Right lobe of liver (tissue), 6 donors: ENCODE data around the gene FOXR1. TPM values are rescaled to one million over a fixed set of nuclear protein-coding genes. Genes with fewer than 3 reads are reported as not detected.

Source experiments
- ATAC-seq, 4 donors: fragments of 200-7000 bp; cut with Tn5 transposase; one replicate each; pipeline ENCODE4 v1.9.1; 2020; ENCODE audit warnings: mild to moderate bottlenecking in 4 of 4, moderate library complexity in 4 of 4
- DNase-seq, 3 donors: peaks; one replicate each; pipeline ENCODE4 v3.0.0-alpha.2; 2020
- H3K27ac ChIP-seq, 3 donors: fragments of 200-600 bp; one replicate each; pipeline ENCODE4 v1.8.0; 2022
- H3K27me3 ChIP-seq, 2 donors: fragments of 200-600 bp; one replicate each; pipeline ENCODE4 v1.8.0; 2022
- H3K36me3 ChIP-seq, 4 donors: fragments of 200-600 bp; sonication (generic) in 1 of 4; one replicate each; pipeline versions ENCODE4 v1.5.1 to v1.8.0; 2017 to 2022; ENCODE audit warnings: control low read depth in 1 of 4
- H3K4me1 ChIP-seq, 4 donors: fragments of 200-600 bp; sonication (generic) in 1 of 4; one replicate each; pipeline versions ENCODE4 v1.5.1 to v1.8.0; 2017 to 2022; ENCODE audit warnings: control low read depth in 1 of 4
- H3K4me3 ChIP-seq, 3 donors: fragments of 200-600 bp; one replicate each; pipeline ENCODE4 v1.8.0; 2022
- H3K9me3 ChIP-seq, 4 donors: fragments of 200-600 bp; sonication (generic) in 1 of 4; one replicate each; pipeline versions ENCODE4 v1.5.1 to v1.8.0; 2017 to 2022; ENCODE audit warnings: control low read depth in 1 of 4
- POLR2A ChIP-seq: fragments of 450-650 bp; IDR thresholded peaks from one replicate; pipeline ENCODE4 v1.6.1; 2017; ENCODE audit warnings: antibody characterized with exemption, mild to moderate bottlenecking
- WGBS: methylation state at CpG from one replicate; pipeline ENCODE4 v1.1.6; 2018; ENCODE audit warnings: low coverage, low lambda C conversion rate; ENCODE audit not compliant: insufficient coverage; ENCODE audit errors: missing lambda C conversion rate; 5-methylcytosine and 5-hydroxymethylcytosine counted together
- intact Hi-C, 2 donors: fragments of 100-400 bp; cut with DNase I; formaldehyde crosslinking; loops; one replicate each; pipeline versions ENCODE4 v1.11.2 to v1.14.1; 2022
- total RNA-seq, 6 experiments: library from RNA; depleted of rRNA in 2 of 6; stranded (reverse); fragments of >200 nt in 2 of 6; fragmentation: NEBNext Ultra II Directional in 3 of 6; extraction: Animal tissue kit (Norgen Biotek cat#: 25700) in 3 of 6; gene quantifications; one replicate each; pipeline versions ENCODE4 v1.1.0 to v1.2.4, GENCODE V29; 2016 to 2023
- TF ChIP-seq, protein P1 (sequence below), 4 donors: fragments of 200-600 bp in 3 of 4; fragments of 450-650 bp in 1 of 4; IDR thresholded peaks; one replicate each; pipeline versions ENCODE4 v1.5.1 to v1.8.0; 2016 to 2022; ENCODE audit warnings: antibody characterized with exemption in 4 of 4, mild to moderate bottlenecking in 2 of 4
- donor health status: DM: no; HTN: yes; CAD: no.
- donor health status: DM: no; HTN: no; CAD: no.
- donor health status: DM: no; HTN: no; CAD: no.
- donor health status: DM: no; HTN: yes; CAD: no.
- donor health status: DM: no; HTN: yes; CAD: no.

FOXR1 gene
- total RNA-seq, 6 experiments from 2014 or later, result not detected

DNA sequence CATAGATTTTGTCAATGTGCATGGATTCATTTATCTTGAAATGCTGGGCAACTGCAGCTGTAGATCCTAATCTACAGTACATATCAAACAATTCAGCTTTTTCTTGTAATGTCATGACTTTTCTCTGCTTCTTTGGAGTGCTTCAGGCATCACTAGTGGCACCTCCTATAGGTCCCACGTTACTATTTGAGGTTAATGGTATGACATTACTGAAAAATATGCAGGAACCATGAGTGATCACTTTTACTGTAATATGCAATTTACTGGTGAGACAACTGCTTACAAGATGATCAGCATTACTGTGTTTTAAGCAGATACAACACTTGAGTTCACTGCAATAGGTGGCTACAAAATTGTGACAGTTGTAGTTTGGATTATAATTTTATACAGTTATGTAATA lies 29.3 kb downstream of the FOXR1 start:
- H3K27ac ChIP-seq, result no peak overlapping the region
- H3K27me3 ChIP-seq, result no peaks in the 10 kb centered on the region
- DNase-seq (no peak), ATAC-seq (no peak)
- H3K4me3 ChIP-seq, result no peak overlapping the region
- TF ChIP-seq, protein P1, sequence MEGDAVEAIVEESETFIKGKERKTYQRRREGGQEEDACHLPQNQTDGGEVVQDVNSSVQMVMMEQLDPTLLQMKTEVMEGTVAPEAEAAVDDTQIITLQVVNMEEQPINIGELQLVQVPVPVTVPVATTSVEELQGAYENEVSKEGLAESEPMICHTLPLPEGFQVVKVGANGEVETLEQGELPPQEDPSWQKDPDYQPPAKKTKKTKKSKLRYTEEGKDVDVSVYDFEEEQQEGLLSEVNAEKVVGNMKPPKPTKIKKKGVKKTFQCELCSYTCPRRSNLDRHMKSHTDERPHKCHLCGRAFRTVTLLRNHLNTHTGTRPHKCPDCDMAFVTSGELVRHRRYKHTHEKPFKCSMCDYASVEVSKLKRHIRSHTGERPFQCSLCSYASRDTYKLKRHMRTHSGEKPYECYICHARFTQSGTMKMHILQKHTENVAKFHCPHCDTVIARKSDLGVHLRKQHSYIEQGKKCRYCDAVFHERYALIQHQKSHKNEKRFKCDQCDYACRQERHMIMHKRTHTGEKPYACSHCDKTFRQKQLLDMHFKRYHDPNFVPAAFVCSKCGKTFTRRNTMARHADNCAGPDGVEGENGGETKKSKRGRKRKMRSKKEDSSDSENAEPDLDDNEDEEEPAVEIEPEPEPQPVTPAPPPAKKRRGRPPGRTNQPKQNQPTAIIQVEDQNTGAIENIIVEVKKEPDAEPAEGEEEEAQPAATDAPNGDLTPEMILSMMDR (IDR thresholded peaks at IDR 0.05), result no peak
- no peak for TF ChIP-seq POLR2A
- intact Hi-C loops, result no loop called here
- H3K4me1 ChIP-seq, result peaks cover 0 to 13% (median 6%) of the 10 kb centered on the region in 4 donors
- WGBS, result 56% methylated on average over 1 of the region's 1 CpG
- H3K9me3 ChIP-seq, result no peaks in the 10 kb centered on the region
- peaks cover 0 to 33% (median 15%) of the 10 kb centered on the region in 4 donors for H3K36me3 ChIP-seq

DNA sequence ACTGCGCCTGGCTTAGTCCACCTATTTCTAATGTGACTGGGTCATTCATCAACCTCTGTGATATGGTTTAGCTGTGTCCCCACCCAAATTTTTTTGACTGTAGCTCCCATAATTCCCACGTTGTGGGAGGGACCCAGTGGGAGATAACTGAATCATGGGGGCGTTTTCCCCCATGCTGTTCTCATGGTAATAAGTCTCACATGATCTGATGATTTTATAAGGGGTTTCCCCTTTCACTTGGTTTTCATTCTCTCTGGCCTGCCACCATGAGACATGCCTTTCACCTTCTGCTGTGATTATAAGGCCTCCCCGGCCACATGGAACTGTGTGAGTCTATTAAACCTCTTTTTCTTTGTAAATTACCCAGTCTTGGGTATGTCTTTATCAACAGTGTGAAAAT lies 35.1 kb downstream of the FOXR1 start:
- TF ChIP-seq, protein P1 (IDR thresholded peaks at IDR 0.05), result no peak
- no peak for TF ChIP-seq POLR2A
- DNase-seq (no peak), ATAC-seq (no peak)
- Histone ChIP-seq H3K27ac (no peak overlapping the region), H3K36me3 (peaks cover 0 to 28% (median 13%) of the 10 kb centered on the region in 4 donors), H3K4me3 (no peak overlapping the region), H3K27me3 (no peaks in the 10 kb centered on the region), H3K4me1 (no peaks in the 10 kb centered on the region), H3K9me3 (no peaks in the 10 kb centered on the region)
- intact Hi-C loops, result no loop called here
- WGBS, result 94% methylated on average over 4 of the region's 4 CpGs

DNA sequence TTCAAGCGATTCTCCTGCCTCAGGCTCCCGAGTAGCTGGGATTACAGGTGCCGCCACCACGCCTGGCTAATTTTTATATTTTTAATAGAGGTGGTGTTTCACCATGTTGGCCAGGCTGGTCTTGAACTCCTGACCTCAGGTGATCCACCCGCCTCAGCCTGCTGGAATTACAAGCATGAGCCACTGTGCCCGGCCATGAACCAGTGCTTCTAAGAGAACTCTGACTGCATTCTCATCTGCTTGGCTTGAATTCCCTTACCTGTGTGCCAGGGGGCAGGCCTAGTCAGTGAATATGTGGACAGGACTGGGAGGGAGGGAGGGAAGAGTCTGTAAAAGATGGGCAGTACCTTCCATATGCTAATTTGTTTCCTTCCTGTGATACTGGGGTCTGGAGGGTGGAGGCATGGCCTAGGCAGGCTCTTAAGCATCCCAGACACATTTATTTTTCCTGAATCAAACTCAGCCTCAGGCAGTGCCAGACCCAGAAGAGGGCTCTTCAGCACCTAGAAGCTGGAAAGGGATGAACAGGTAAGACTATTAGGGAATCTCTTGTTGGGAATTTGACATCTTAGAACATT lies 40.0 kb downstream of the FOXR1 start:
- ATAC-seq (peak; percentile 37 to 92 (median 76)), DNase-seq (peak; percentile 39 to 73 (median 71))
- H3K4me1 ChIP-seq, result peaks cover 0 to 7% (median 2%) of the 10 kb centered on the region in 4 donors

DNA sequence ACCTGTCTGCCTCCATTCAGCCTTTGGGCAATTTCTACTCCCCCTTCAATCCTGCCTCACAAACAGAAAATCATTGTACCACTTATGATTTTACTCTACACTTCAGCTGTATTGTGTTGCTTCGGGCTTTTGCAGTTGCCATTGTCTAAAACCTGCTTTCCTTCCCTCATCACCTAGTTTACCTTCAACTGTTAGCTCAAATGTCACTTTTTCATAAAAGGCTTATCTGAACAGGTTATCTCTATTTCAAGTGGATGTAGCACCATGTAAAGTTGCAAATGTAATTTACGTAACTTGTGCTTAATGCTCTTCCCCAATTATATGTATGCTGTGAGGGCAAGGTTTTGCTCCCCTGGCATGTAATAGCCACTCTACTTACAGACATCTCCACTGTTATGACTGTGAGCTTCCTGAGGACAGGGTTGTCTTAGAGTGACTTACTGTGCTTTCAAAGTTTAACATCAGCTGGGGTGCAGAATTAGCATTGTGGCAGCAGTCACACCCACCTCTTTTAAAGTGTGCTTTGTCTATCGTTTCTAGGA lies 41.1 kb downstream of the FOXR1 start:
- Histone ChIP-seq H3K9me3 (no peaks in the 10 kb centered on the region), H3K27me3 (no peaks in the 10 kb centered on the region), H3K27ac (no peak overlapping the region), H3K4me1 (peaks cover 0 to 16% (median 7%) of the 10 kb centered on the region in 4 donors), H3K4me3 (no peak overlapping the region), H3K36me3 (peaks cover 0 to 49% (median 15%) of the 10 kb centered on the region in 4 donors)
- TF ChIP-seq, protein P1 (IDR thresholded peaks at IDR 0.05), result no peak
- no peak for TF ChIP-seq POLR2A
- intact Hi-C loops, result no loop called here
- WGBS, result 80% methylated on average over 3 of the region's 3 CpGs
- DNase-seq (no peak), ATAC-seq (no peak)

More for the DNA sequence above, 40.0 kb downstream of the FOXR1 start:
- Histone ChIP-seq H3K27ac (peak overlapping the region in 1 of 3 donors; percentile 4), H3K27me3 (no peaks in the 10 kb centered on the region), H3K9me3 (no peaks in the 10 kb centered on the region), H3K4me3 (no peak overlapping the region), H3K36me3 (peaks cover 0 to 51% (median 17%) of the 10 kb centered on the region in 4 donors)
- intact Hi-C loops, result no loop called here
- 29% methylated on average over 5 of the region's 6 CpGs for WGBS
- TF ChIP-seq, protein P1 (IDR thresholded peaks at IDR 0.05), result no peak
- no peak for TF ChIP-seq POLR2A
